DOHH2 (cell line): Measurements from ENCODE around the gene DMRTA2.

ENCODE experiments used
- H3F3A ChIP-seq: fragments of 200-600 bp; sonication (generic), shearing (Covaris generic); 2 replicates; pipeline ENCODE4 v1.6.0; 2016; ENCODE audit warnings: antibody characterized with exemption, mild to moderate bottlenecking; ENCODE audit not compliant: control insufficient read depth, insufficient read depth
- H3K27ac ChIP-seq: fragments of 200-600 bp; sonication (generic); 2 replicates; pipeline ENCODE4 v1.5.1; 2014; ENCODE audit warnings: low read depth, mild to moderate bottlenecking, low read length, moderate library complexity
- H3K27me3 ChIP-seq: fragments of 200-600 bp; sonication (generic); 2 replicates; pipeline ENCODE4 v1.6.1; 2014; ENCODE audit warnings: mild to moderate bottlenecking, low read length, mixed read lengths; ENCODE audit not compliant: control insufficient read depth
- H3K36me3 ChIP-seq: fragments of 200-600 bp; sonication (generic); 2 replicates; pipeline ENCODE4 v1.6.1; 2014; ENCODE audit warnings: mild to moderate bottlenecking, low read length, moderate library complexity, mixed read lengths; ENCODE audit not compliant: control insufficient read depth
- H3K4me1 ChIP-seq: fragments of 200-600 bp; sonication (generic); 2 replicates; pipeline ENCODE4 v1.6.1; 2014; ENCODE audit warnings: mild to moderate bottlenecking, low read length, mixed read lengths; ENCODE audit not compliant: control insufficient read depth
- H3K4me2 ChIP-seq: fragments of 200-600 bp; sonication (generic); 2 replicates; pipeline ENCODE4 v1.6.0; 2014; ENCODE audit warnings: mild to moderate bottlenecking, low read length, moderate library complexity
- H3K4me3 ChIP-seq: fragments of 200-600 bp; sonication (generic); 2 replicates; pipeline ENCODE4 v1.5.1; 2014; ENCODE audit warnings: mild to moderate bottlenecking, low read length, mixed read lengths
- H3K79me2 ChIP-seq: fragments of 200-600 bp; sonication (generic); 2 replicates; pipeline ENCODE4 v1.6.1; 2014; ENCODE audit warnings: mild to moderate bottlenecking, low read length, mixed read lengths; ENCODE audit not compliant: control insufficient read depth
- H3K9me2 ChIP-seq: fragments of 200-600 bp; sonication (generic); replicated peaks from 2 replicates; pipeline ENCODE4 v1.6.1; 2014; ENCODE audit warnings: mild to moderate bottlenecking, low read length, mixed read lengths; ENCODE audit not compliant: control insufficient read depth
- H3K9me3 ChIP-seq: fragments of 200-600 bp; sonication (generic); 2 replicates; pipeline ENCODE4 v1.6.1; 2014; ENCODE audit warnings: antibody characterized with exemption, low read length, mixed read lengths; ENCODE audit not compliant: control insufficient read depth, insufficient read depth
- H4K20me1 ChIP-seq: fragments of 200-600 bp; sonication (generic); 2 replicates; pipeline ENCODE4 v1.6.0; 2014; ENCODE audit warnings: low read depth, mild to moderate bottlenecking, antibody characterized with exemption, low read length, moderate library complexity; ENCODE audit not compliant: control insufficient read depth, insufficient read depth
- EZH2phosphoT487 ChIP-seq: fragments of 200-600 bp; sonication (generic); IDR thresholded peaks from 2 replicates; pipeline ENCODE4 v1.6.1; 2017; ENCODE audit warnings: borderline replicate concordance, mild to moderate bottlenecking, antibody characterized with exemption, low read length, moderate library complexity, mixed read lengths
- TF ChIP-seq, protein P1 (sequence below): fragments of 200-600 bp; sonication (generic); IDR thresholded peaks from one replicate; pipeline ENCODE4 v1.5.1; 2014; ENCODE audit warnings: antibody characterized with exemption, mild to moderate bottlenecking, low read depth, low read length; ENCODE audit not compliant: poor library complexity, severe bottlenecking

DMRTA2 gene

GRCh38 chr1:50416150-50416527 lies 7.1 kb downstream of the DMRTA2 start:
- Histone ChIP-seq H3K4me2 (no peak overlapping the region), H3K9me3 (peaks cover 4% of the 10 kb centered on the region; the same call in 1 of the 2 replicates), H4K20me1 (no peaks in the 10 kb centered on the region), H3K27ac (no peak overlapping the region), H3K36me3 (no peaks in the 10 kb centered on the region), H3K9me2 (no peaks in the 10 kb centered on the region), H3K4me1 (no peaks in the 10 kb centered on the region), H3K79me2 (no peaks in the 10 kb centered on the region), H3K27me3 (no peaks in the 10 kb centered on the region), H3F3A (no peaks in the 10 kb centered on the region), H3K4me3 (no peak overlapping the region)
- TF ChIP-seq, protein P1, sequence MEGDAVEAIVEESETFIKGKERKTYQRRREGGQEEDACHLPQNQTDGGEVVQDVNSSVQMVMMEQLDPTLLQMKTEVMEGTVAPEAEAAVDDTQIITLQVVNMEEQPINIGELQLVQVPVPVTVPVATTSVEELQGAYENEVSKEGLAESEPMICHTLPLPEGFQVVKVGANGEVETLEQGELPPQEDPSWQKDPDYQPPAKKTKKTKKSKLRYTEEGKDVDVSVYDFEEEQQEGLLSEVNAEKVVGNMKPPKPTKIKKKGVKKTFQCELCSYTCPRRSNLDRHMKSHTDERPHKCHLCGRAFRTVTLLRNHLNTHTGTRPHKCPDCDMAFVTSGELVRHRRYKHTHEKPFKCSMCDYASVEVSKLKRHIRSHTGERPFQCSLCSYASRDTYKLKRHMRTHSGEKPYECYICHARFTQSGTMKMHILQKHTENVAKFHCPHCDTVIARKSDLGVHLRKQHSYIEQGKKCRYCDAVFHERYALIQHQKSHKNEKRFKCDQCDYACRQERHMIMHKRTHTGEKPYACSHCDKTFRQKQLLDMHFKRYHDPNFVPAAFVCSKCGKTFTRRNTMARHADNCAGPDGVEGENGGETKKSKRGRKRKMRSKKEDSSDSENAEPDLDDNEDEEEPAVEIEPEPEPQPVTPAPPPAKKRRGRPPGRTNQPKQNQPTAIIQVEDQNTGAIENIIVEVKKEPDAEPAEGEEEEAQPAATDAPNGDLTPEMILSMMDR = no peak
- no peak for TF ChIP-seq EZH2phosphoT487

DNA sequence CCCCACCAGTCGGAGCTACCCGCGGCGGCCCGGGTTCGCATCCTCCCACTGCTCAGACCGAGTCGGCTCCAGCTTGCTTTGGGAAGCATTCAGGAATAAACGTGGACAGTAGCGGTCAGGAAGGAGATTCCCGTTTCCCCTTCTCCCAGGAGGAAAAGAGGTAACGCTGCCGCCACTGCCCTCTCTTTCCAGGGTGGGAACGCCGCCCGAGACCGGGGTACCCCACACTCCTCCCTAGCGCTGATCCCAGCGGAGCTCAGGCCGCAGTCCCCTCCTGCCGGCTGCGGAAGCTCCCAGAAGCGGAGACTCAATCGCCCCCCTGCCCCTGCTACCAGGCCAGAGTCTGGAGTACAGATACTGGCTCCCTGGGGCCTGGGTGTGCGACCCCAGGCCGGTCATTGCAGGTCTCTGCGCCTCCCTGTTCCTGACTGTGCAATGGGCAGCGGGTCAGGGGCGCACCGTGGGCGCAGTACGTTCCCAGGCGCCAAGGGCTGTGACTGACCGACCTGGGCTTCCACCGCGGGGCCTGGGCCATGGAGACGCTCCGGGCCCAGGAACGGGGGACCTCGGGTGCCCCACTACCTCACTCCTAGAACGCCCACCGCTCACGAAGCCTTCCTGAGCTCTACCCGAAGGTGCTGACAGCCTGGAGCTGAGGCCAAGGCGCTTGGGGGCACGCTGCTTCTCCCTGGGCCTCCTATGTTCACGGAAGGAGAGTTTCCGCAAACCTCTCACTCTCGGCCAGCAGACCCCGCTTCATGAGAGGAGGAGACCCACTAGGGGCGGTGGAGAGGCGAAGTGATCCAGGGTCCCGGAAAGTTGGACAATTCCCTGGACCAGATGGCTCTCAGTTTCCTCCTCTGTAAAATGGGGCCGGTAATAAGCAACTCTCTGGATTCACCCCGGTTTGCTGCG lies 7.8 kb downstream of the DMRTA2 start:
- H3K4me1 ChIP-seq = no peaks in the 10 kb centered on the region
- H3K9me2 ChIP-seq = no peaks in the 10 kb centered on the region
- TF ChIP-seq, protein P1 = no peak
- no peak for TF ChIP-seq EZH2phosphoT487
- H3K79me2 ChIP-seq = no peaks in the 10 kb centered on the region
- no peak overlapping the region for H3K4me2 ChIP-seq
- no peaks in the 10 kb centered on the region for H3F3A ChIP-seq
- H4K20me1 ChIP-seq = no peaks in the 10 kb centered on the region
- no peaks in the 10 kb centered on the region for H3K27me3 ChIP-seq
- no peaks in the 10 kb centered on the region for H3K36me3 ChIP-seq
- H3K27ac ChIP-seq = no peak overlapping the region
- peaks cover 4% of the 10 kb centered on the region; the same call in 1 of the 2 replicates for H3K9me3 ChIP-seq
- H3K4me3 ChIP-seq = no peak overlapping the region

DNA sequence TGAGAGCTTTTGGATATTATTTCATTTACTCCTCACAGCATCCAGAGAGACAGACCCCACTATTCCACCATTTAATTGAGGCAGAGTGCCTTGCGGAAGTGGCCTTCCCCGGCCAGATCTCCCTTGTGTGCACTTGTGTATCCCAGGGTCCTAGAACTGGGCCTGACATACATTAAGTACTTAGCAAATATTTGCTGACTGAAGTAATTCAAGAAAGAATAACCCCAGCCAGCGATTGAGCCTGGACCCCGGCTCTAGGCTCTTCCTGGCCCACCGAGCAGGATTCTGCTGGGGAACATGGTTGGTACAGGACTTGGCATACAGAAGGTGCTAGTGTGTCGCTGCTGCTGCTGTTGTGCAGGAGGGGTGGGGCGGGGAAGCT lies 8.4 kb downstream of the DMRTA2 start:
- Histone ChIP-seq H3F3A (no peaks in the 10 kb centered on the region), H3K4me2 (no peak overlapping the region), H4K20me1 (no peaks in the 10 kb centered on the region), H3K27ac (no peak overlapping the region), H3K36me3 (no peaks in the 10 kb centered on the region), H3K9me3 (peaks cover 4% of the 10 kb centered on the region; the same call in 1 of the 2 replicates), H3K27me3 (no peaks in the 10 kb centered on the region), H3K79me2 (no peaks in the 10 kb centered on the region), H3K4me1 (no peaks in the 10 kb centered on the region), H3K4me3 (no peak overlapping the region), H3K9me2 (no peaks in the 10 kb centered on the region)
- TF ChIP-seq, protein P1 = no peak
- no peak for TF ChIP-seq EZH2phosphoT487
